NCI-H2107 treated with DMSO at 0.1 percent for 48 hours (cell line): ENCODE data around the gene LMBR1.

Experiments used
- DNase-seq: peaks from one replicate; lab custom pipeline; 2025; ENCODE audit not compliant: unreplicated experiment; lab: John Stamatoyannopoulos, UW

LMBR1 gene

GRCh38 chr7:156629873-156630272, 263.1 kb downstream of the LMBR1 start:
- no peak for DNase-seq

GRCh38 chr7:156628562-156628961, 264.4 kb downstream of the LMBR1 start:
- no peak for DNase-seq
